Measurements from ENCODE around the gene PRR20A. TPM values are rescaled to one million over a fixed set of nuclear protein-coding genes. Genes with fewer than 3 reads are reported as not detected.

PRR20A gene
- total and polyA plus RNA-seq, 10 of the 15 experiments (the other 5 are each of a cell fraction or from before 2014, with no cell fraction given) = not detected

- no peak for TF ChIP-seq ATF2 (IDR thresholded peaks at IDR 0.05; ENCODE audit: low read length)
These were observed 50.9 kb downstream of the PRR20A start (continued) for GRCh38 chr13:57191667-57192066.

Small RNA genes lying within 50 kb of the gene (small RNA-seq; reads per million reads assigned to genes)
- not detected for gene PRR20FP

Other genes with a start within 250 kb of the PRR20A start
- not detected in 2 replicates for gene PRR20B, start 6.6 kb downstream of the PRR20A start, total RNA-seq (2014; rRNA removed)
- not detected in 2 replicates for gene PRR20B, start 6.6 kb downstream of the PRR20A start, total RNA-seq (2014; rRNA removed; fragmentation: Illumina TruSeq; extraction: Trizol)
- not detected in 2 replicates for gene PRR20B, start 6.6 kb downstream of the PRR20A start, total RNA-seq (2021)
- not detected in 2 replicates for gene PRR20B, start 6.6 kb downstream of the PRR20A start, polyA plus RNA-seq (2011; rRNA removed)
- not detected in 2 replicates for gene PRR20B, start 6.6 kb downstream of the PRR20A start, polyA plus RNA-seq (2014; fragmentation: Illumina TruSeq; extraction: Trizol)
- not detected for gene PRR20B, start 6.6 kb downstream of the PRR20A start, polyA plus RNA-seq (2014; fragmentation: Nextera tagmentation; extraction: Ambion mirVana)
- gene PRR20B, start 6.6 kb downstream of the PRR20A start, polyA plus RNA-seq (2014; rRNA removed) = not detected in 2 replicates
- not detected for gene PRR20B, start 6.6 kb downstream of the PRR20A start, polyA plus RNA-seq (2016; fragmentation: Nextera tagmentation; extraction: Ambion mirVana)
- not detected in 2 replicates for gene PRR20C, start 13.1 kb downstream of the PRR20A start, total RNA-seq (2014; rRNA removed)
- gene PRR20C, start 13.1 kb downstream of the PRR20A start, total RNA-seq (2014; rRNA removed; fragmentation: Illumina TruSeq; extraction: Trizol) = not detected in 2 replicates
- gene PRR20C, start 13.1 kb downstream of the PRR20A start, total RNA-seq (2021) = not detected in 2 replicates
- gene PRR20C, start 13.1 kb downstream of the PRR20A start, polyA plus RNA-seq (2011; rRNA removed) = not detected in 2 replicates
- gene PRR20C, start 13.1 kb downstream of the PRR20A start, polyA plus RNA-seq (2014; fragmentation: Illumina TruSeq; extraction: Trizol) = not detected in 2 replicates
- gene PRR20C, start 13.1 kb downstream of the PRR20A start, polyA plus RNA-seq (2014; fragmentation: Nextera tagmentation; extraction: Ambion mirVana) = not detected
- not detected in 2 replicates for gene PRR20C, start 13.1 kb downstream of the PRR20A start, polyA plus RNA-seq (2014; rRNA removed)
- not detected for gene PRR20C, start 13.1 kb downstream of the PRR20A start, polyA plus RNA-seq (2016; fragmentation: Nextera tagmentation; extraction: Ambion mirVana)
- gene PRR20D, start 19.7 kb downstream of the PRR20A start, total RNA-seq (2014; rRNA removed) = not detected in 2 replicates
- not detected in 2 replicates for gene PRR20D, start 19.7 kb downstream of the PRR20A start, total RNA-seq (2014; rRNA removed; fragmentation: Illumina TruSeq; extraction: Trizol)
- gene PRR20D, start 19.7 kb downstream of the PRR20A start, total RNA-seq (2021) = not detected in 2 replicates
- not detected in 2 replicates for gene PRR20D, start 19.7 kb downstream of the PRR20A start, polyA plus RNA-seq (2011; rRNA removed)
- not detected in 2 replicates for gene PRR20D, start 19.7 kb downstream of the PRR20A start, polyA plus RNA-seq (2014; fragmentation: Illumina TruSeq; extraction: Trizol)
- gene PRR20D, start 19.7 kb downstream of the PRR20A start, polyA plus RNA-seq (2014; fragmentation: Nextera tagmentation; extraction: Ambion mirVana) = not detected
- not detected in 2 replicates for gene PRR20D, start 19.7 kb downstream of the PRR20A start, polyA plus RNA-seq (2014; rRNA removed)
- not detected for gene PRR20D, start 19.7 kb downstream of the PRR20A start, polyA plus RNA-seq (2016; fragmentation: Nextera tagmentation; extraction: Ambion mirVana)
- gene PRR20E, start 26.3 kb downstream of the PRR20A start, total RNA-seq (2014; rRNA removed) = not detected in 2 replicates
- not detected in 2 replicates for gene PRR20E, start 26.3 kb downstream of the PRR20A start, total RNA-seq (2014; rRNA removed; fragmentation: Illumina TruSeq; extraction: Trizol)
- not detected in 2 replicates for gene PRR20E, start 26.3 kb downstream of the PRR20A start, total RNA-seq (2021)
- gene PRR20E, start 26.3 kb downstream of the PRR20A start, polyA plus RNA-seq (2011; rRNA removed) = not detected in 2 replicates
- not detected in 2 replicates for gene PRR20E, start 26.3 kb downstream of the PRR20A start, polyA plus RNA-seq (2014; fragmentation: Illumina TruSeq; extraction: Trizol)
- gene PRR20E, start 26.3 kb downstream of the PRR20A start, polyA plus RNA-seq (2014; fragmentation: Nextera tagmentation; extraction: Ambion mirVana) = not detected
- not detected in 2 replicates for gene PRR20E, start 26.3 kb downstream of the PRR20A start, polyA plus RNA-seq (2014; rRNA removed)
- gene PRR20E, start 26.3 kb downstream of the PRR20A start, polyA plus RNA-seq (2016; fragmentation: Nextera tagmentation; extraction: Ambion mirVana) = not detected